GM18499 (cell line): Measurements from ENCODE around the gene DPYSL5.

Experiments used
- ATAC-seq: cut with Tn5 transposase; IDR thresholded peaks from one replicate; pipeline ENCODE4 v1.9.1; 2021; ENCODE audit warnings: moderate number of reproducible peaks; ENCODE audit not compliant: insufficient read depth, unreplicated experiment

DPYSL5 gene

DNA sequence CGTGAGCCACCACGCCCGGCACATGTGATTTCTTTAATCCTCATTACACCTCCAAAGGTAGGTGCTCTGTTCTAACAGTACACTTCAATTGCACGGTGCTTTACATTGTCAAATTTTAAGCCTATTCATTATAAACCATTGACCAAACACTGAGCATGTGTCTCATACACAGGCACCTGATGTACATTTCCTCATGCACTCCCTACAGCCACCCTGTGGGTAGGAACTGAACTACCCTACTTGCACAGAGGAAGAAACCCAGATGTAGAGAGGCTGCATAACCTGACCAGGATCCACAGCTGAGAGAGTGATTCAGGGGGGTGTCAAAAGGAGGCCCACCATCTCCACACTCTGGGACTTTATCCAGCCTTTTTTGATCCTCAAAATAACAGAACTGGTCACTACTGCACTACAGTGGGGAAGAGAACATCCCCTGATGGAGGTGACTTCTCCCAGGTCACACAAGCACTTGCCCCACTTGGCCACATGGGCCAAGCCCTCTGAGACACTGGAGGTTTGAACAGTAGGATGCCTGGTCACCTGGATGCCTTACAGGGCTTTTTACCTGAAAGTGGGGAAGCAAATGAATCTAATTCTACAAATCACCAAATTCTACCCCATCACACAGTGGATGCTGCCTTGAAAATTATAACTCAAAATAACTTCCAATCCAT, 6.9 kb upstream of the DPYSL5 start:
- ATAC-seq = no peak

GRCh38 chr2:26843041-26843440, 4.9 kb upstream of the DPYSL5 start:
- ATAC-seq = no peak

DNA sequence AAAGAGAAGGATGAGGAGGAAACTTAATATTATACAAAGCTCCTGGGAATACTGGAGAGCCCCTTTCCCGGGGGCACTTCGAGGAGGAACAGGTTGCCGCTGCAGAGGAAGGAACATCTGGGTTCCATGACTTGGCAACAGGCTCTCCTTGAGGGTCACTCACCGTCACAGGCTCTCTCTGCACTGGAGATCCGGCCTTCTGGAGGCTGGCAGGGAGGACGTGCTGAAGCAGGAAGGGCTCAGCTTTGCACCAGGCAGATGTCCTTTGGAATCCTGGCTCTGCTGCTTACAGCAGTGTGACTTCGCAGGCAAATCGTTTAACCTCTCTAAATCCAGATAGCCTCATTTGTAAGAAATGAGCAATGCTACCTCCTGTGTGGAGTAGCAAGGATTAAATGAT, 2.9 kb upstream of the DPYSL5 start:
- ATAC-seq = no peak

DNA sequence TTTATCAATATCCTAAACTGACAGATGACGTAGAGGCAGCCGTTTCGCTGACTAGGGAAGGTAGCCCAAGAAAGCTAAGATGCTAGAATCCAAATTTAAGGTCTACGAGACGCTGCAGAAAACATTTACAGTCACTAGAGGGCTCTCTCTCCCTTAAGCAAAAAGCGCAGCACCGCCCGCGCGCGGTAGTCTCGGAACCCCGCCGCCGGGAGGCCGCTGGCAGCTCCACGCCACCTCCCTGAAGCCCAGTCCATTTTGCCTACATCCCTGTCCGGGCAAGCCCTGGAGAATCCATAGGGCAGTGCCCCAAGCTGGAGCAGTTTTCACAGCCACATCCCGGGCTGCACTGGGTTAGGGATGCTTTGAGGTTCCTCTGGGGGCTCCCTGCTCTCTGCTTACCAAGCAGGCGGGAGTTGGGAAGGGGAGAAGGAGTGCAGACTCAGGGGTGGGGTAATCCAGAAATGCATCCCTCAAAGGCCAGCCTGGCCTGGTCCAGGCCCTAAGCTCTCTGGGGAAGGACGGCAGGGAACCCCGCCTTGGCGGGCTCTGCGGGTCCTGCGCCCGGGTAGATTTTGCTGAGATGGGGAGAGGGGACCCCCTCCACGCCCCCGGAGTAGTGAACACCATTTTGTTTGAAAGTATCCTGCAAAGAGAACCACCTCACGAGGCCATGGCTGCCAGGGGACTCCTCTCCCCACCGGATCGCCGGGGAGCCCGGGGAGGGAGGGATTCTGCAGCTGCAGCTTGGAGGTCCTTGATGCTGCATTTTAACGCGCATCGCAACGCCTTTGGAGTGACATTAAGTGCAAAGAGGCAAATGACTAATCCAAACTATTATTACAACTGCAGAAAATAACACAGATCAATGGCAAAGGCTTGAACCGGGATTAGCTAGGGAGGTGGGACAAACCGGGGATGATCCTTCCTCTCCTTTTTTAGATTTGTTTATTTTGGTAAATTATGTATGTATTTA, 1.3 kb upstream of the DPYSL5 start:
- ATAC-seq = no peak

- ATAC-seq = no peak
These were observed 651 bp upstream of the DPYSL5 start for GRCh38 chr2:26847307-26847654.

DNA sequence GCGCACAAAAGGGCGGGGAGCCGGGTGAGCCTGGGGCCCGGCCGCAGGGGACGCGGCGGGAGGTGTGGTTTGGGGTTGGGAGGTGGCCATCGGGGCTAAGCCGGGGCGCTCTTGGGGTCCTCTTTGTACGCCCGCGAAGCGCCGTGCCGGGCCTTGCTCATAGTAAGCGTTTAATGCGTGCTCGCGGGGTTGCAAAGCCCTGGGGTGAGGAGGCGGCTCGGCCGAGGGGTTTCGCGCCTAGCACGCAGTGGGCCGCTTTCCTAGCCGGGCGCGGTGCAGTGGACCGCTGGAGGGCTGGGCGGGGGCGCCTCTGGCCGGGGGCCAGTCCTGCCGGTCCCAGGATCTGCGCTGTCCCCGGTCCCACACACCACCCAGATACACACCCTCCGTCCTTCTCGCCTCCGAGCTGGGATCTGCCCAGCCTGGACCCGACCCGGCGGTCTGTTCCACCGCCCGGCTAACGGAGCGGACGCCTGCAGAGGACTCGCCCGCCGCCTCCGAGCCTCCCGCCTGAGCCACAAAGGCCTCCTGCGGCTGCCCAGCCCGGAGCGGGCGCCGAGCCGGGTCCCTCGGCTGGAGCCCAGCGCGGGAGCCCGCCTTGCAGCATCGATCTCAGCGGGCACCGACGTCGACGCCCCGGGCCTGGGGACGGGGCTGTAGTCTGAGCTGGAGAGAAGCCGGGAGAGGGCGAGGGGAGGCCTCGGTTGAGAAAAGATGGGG, 564 bp downstream of the DPYSL5 start:
- ATAC-seq = no peak

DNA sequence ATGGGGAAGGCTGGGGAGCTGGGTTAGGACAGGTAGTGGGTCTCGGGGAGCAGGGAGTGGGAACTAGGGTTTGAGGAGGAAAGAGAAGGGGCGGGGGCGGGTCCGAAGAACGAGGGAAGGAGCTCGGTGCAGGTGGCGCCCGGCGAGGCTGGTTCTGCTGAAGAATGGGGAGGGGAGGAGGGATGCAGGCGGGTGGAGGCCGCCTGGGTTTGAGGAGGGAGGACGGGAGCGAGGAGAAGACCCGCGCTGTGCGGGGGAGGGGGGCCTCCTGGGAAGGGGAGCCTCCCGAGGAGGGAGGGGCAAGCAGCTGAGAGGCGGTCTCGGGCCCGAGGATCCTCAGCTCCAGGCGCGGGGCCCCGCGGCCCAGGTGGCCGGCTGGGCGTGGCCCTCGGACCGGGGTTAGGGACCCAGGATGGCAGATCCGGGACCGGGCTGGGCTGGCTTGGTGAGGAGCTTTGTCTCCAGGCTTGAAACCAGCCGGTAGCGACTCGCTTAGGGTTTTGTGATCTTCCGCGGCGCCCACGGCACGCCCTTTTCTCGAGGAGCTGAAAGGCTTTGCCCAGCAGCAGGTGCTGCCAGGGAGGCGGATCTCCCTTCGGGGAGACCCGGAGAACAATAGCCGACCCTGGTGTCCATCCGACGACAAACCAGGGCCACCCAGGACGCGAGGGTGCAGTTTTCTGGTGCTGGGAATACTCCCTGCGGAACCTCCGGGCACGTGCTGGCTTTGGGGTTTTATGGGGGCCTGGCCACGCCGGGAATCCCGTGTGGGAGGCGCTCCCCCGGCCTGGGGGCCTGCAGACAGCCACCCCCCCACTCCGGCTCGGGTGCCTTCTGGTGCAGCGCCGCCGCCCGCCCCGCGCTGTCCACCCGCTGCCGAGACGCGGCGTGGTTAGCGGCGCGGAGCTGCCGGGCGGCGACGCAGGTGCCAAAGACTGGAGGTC, 1.4 kb downstream of the DPYSL5 start:
- no peak for ATAC-seq

DNA sequence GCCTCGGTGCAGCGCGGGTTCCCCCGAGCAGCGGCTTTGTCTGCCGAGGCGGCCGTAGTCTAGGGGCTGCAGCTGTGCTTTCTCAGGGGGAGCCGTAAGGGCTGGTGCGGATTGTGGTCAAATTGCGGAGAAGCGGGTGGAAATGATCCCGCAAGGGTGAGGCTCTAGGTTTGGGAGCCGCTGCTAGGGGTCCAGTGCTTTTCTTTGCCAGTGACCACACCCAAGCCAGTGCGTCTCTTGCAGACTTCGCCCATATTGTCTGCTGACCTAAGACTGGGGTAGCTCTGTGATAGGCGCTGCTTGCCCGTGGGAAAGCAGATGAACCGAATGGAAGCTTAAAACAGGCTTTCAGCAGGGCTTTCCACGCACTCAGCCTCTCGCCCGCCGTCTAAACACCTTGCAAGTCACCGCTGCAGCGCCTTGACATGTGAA, 2.1 kb downstream of the DPYSL5 start:
- no peak for ATAC-seq

GRCh38 chr2:26850505-26850904, 2.6 kb downstream of the DPYSL5 start:
- ATAC-seq = no peak

- ATAC-seq = no peak
These were observed 4.7 kb downstream of the DPYSL5 start for GRCh38 chr2:26852405-26853306.

DNA sequence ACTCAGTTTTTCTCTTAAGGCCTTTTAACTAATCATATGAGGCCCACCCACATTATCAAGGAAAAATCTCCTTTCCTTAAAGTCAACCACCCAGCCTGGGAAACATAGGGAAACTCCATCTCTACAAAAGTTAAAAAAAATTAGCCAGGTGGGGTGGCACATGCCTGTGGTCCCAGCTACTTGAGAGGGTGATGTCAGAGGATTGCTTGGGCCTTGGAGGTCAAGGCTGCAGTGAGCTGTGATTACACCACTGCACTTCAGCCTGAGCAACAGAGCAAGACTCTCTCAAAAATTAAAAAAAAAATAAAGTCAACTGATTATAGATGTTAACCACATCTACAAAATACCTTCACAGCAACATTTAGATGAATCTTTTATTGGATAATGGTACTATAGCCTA, 5.8 kb downstream of the DPYSL5 start:
- no peak for ATAC-seq

GRCh38 chr2:26854283-26854827, 6.4 kb downstream of the DPYSL5 start:
- ATAC-seq = no peak

DNA sequence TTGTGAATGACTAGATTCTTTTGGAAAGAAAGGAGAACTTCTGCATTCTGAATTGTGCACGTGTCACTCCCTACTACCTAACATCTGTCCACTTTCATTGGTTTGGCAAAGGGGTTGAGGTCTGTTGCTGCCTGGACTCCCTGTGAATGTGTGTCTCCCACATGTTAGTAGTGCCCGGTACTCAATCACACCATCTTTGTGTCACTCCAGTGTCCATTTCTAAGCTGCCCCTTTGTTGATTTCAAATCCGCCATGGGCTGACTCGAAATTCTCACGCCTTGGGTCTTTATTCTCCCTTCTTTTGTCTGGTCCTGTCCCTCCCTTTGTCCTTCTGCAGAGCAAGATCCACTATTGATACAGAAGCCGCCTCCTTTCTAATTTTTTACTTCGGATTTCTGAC, 7.5 kb downstream of the DPYSL5 start:
- no peak for ATAC-seq

- ATAC-seq = no peak
These were observed 11.7 kb downstream of the DPYSL5 start for GRCh38 chr2:26859622-26860021.

DNA sequence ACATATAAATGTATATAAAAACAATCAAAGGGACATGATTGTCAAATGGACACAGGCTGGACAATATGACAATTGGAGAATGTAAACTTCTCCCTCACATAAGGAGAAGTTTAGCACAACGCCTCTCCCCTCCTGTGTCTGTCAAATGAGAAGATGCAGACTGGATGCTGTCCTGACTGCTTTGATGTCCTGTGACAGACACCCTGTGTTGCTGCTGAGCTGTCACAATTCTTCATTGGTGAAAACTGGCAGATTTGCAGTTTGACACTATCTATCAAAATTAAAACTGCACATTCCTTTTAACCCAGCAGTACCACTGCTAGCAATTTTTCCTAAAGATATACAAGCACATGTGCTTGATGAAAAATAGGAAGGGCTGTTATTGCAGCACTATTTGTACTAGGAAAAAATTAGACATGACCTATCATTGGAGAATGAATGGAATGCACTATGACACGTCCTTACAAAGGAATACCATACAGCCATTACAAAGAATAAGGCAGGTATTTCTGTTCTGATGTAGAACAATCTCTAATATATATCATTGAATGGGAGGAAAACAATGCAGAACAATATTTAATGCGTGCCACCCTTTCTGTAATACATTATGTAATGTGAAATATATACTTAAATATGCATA, 12.4 kb downstream of the DPYSL5 start:
- ATAC-seq = no peak

GRCh38 chr2:26861610-26862224, 13.8 kb downstream of the DPYSL5 start:
- ATAC-seq = no peak

DNA sequence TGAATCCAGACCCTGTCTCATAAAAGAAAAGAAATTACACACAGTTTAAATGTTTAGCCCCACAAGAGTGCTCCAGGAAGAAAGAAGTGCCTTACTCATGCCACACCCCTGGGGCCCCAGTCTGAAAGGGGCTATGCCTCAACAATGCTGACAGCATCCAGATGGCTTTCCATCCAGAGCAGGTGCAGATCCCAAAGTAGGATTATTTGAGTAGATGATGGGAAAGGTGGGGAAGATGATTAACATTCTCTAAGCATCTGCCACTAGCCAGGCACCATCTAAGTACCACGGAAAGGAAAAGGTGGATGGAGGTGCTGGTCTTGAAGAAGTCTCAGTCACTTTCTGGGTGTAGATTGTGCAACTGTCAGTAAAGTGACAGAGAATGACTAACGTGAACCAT, 16.3 kb downstream of the DPYSL5 start:
- no peak for ATAC-seq

GRCh38 chr2:26864646-26865045, 16.7 kb downstream of the DPYSL5 start:
- ATAC-seq = no peak
